ENCODE measurements around the gene OLFM3.

OLFM3 gene

DNA sequence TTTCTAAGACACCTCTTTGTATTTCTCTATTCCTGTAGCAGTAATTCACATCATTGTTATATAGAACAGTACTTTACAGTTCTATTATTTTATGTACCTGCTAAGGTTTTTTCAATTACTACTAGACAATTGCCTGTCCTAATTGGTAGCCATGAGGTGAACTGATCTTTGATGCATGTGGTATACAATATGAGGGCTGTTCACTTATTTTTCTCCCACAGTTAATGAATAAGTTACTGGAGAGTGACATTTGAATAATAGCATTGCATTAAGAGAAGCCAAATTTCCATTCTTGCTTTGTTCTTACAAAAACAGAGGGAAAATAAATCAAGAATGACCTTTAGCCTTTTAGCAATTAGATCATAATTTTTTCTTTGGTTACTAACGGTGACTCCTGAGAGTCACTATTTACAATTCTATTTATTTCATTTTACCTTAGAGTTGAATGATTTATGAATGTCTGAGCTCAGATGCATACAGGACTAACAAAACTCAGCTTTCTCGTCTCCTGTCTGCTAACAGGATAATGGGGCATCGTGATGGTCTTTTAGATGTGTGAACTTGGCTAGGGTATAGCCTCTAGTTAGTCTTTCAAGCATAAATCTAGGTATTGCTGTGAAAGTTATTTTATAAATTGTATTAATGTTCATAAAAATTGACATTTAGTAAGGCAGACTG is 54.1 kb downstream of the OLFM3 start:
- DNase-seq, result no peak

DNA sequence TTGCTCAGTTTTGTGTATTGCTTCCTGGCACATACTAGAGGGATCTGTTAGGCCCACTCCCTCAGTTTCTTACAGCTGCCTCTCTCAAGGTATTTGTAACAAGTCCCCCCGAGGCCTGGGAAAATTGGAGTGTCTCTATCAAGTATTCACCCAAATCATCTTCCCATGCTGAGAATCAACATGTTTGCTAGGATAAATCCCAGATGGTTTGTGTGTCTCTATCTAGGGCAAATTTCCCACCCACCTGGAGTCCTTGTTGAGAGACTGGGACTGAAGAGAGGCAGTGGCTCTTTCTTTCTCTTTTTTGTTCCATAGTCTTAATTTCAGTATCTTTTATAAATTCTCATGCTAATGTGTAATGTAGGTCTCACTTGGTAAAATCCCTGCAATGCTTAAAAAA is 58.0 kb downstream of the OLFM3 start:
- DNase-seq, result no peak

DNA sequence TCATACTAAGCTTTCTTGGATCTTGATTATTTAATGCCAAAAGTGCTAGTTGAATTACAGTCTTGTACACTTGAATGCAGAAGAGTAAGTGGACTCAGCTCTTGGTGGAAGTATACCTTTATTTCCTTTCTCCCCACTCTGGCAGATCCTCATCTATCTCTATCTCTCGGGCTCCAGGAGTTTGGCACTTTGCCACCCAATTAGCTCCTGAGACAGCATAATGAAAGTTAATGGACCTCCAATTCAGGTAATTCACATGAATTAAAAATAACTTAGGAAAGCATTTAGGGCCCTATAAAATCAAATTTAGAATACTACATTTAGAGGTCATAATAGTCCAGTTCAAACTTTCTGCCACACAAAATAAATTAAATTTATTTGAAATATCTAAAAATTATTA is 67.4 kb downstream of the OLFM3 start:
- DNase-seq, result no peak

DNA sequence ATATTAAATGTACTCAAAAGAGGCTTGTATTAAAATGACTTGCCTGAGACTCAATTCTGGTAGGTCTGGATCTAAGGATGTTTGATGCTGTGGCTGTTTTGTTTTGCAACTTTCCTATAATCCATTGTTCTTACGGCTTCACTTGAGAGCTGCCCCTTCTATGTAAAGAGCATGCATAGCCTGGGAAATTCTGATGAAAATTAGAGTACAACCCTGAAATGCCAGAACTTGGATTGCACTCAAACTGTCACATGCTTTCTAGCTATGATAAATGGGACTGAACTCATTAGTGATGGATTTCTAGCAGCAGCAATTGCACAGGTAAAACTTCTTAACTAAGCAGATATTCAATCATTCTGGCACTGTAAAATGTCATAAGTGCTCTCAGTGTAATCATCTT is 67.9 kb downstream of the OLFM3 start:
- no peak for DNase-seq

DNA sequence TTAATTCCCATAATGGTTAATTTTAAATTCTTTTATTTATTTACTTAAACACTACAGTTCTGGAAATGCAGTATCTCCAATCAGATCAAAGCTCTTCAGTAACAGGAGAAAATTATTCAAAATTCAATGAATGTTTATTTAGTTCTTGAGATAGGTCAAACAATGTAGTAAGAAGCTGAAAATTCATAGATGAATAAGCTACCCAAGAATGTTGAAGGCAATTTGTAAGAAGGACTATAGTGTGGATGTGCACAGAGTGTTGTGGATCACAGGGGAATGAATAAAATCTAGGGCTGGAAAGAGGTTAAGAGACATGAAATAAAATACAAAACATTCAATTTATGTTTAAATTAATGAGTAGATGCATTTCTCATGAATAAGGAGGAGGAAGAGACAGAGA is 72.0 kb downstream of the OLFM3 start:
- DNase-seq, result no peak

DNA sequence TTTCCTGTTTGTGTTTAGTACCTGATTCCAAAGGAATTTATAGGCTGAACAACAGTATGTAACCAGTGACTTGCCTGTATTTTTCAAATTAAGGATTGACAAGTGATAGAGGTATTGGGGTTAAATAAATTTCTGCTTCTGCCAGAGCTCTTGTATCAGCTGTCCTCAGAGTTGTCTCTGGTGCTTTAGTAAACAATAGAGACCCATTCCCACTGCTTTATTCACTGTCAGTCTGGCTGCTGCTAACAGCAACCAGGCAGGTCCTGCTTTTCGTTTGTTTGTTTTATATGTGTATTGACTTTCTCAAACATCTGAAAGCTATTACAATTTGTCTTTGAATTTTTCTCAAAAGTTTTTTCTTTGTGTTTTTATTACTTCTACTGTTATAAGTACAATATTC is 76.1 kb downstream of the OLFM3 start:
- no peak for DNase-seq

DNA sequence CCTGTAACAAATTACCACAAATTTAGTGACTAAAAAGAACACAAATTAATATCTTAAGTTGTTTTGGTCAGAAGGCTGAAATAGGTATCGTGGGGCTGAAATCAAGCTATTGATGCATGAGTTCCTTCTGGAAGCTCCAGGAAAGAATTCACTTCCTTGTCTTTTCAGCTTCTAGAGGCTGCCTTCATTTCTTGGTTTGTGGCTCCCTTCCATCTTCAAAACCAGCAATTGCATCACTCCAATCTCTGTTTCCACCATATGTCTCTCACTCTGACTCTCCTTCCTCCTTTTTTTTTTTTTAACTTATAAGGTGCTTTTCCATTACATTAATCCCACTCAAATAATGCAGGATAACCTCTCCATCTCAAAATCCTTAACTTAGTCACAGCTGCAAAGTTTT is 78.4 kb downstream of the OLFM3 start:
- DNase-seq, result no peak

DNA sequence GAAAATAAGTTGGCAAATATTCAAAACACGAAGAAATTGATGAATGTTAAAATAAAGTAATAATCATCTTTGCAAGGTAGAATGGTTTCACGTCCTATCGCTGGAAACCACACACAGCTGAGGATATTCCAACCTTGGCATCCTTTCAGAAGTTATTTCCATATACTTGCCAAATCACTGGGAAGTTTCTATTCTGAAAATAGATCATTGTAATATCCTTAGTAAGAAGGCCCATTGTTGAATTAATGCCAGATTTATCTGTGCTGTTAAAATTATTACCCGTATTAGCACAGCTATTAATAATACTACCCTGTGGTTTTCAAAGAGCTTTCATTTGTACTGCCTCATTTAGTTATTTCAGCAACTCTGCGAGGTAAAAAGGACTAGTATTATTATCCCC is 81.1 kb downstream of the OLFM3 start:
- no peak for DNase-seq

DNA sequence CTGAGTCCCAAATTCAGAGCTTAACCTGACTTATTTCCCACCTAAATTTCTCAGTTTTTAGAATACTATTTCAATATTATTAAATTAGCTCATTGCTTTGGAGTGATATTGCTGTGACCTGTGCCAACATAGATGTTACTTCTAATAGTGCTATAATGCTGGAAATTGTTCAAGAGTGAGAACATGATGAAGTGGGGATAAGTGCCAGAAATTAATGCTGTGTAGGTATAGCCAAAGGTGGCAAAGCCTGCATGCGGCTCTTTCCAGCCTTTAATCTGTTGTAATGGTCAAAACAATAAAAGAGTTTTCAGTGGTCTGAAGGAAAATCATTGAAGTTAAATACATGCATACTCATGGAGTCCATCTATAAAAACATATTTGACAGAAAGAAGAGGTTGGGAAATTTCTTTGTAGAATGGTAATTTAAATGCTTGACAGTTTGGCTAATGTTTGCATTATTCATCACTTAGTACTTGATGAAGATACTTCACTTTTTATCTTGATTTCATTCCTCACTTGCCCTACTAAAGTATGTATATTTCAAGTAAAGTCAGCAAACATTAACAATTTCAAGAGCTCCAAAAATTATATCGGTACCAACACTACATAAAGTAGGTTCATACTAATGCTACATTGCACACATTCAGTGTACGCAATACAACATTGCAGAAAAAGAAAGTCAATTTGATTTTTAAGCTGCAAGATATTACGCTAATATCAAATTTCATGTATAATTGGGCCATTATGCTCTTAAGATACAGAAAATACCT is 82.1 kb downstream of the OLFM3 start:
- no peak for DNase-seq

DNA sequence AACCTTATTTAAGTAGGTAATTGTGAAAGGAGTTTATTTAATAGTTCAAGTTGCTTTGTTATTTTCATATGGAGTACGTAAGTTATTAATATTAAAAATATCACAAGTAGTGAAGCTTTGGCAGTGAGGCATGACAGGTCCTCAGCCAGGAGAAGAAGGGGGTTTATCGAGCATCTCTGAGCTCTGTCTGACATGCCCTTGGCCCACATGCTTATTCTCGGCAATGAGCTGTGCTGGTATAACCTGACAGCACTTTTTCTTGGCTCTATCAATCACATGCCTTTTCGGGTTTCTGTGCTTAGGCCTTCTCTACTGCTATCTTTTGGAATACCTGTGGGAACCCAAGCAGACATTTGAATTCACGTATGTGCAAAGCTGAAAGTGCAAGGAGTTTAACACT is 84.8 kb downstream of the OLFM3 start:
- DNase-seq, result no peak

DNA sequence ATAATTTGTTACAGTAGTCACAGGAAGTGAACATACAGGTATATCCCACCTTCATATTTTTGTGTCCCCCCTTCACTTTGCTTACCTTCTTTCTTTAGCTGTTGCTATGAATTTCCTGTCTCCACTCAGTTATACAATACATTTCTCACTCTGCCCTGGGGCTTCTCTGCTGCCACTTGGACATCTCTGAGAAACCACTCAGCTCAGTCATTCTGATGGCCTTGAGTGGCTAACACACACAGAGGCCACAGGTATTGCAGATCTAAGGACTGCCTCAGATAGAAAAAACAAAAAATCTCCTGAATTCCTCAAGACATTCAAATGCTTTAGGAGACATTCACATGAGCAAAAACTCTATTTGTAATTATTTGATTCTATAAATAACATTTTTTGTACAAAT is 87.7 kb downstream of the OLFM3 start:
- no peak for DNase-seq

DNA sequence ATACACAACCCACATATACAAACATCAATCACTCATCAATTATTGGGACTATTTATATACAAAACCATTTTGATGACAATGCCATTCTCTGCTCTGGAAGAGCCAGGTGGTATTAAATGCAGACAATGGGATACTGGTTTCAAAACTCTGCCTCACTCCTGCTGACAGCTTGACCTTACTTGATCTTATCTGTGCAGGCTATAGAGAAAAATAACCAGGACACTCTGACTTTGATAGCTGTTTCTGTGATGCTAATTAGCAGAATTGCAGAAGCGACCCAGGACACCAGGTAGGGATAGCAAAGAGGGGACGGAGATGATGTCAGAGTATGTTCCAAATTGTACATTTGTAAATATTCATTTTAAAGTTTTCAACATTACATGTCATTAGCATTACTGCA is 89.5 kb downstream of the OLFM3 start:
- DNase-seq, result no peak

DNA sequence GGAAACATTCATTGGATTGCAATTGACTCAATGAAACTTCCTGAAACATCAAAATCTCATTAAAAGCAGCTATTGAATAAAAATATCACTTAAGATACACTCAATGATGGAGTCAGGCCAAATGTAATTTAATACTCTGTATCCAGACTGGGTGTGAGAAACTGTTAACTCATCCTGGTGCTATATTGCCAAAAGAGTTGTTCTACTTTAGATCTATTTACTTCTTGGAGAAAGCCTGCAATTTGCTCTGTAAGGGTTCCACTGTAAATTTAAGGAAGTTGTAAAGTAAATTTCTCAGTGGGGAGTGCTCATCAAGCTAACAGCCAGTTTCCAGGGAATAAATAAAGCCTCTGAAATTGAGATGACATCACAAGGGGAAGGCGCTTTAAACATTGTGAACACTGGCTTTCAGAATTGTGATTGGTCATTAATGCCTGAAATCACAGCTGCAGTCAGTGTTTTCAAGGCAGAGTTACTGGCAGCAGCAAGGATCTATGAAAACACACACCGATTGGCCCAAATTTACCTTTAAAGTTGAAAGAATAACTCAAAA is 91.4 kb downstream of the OLFM3 start:
- DNase-seq, result no peak

DNA sequence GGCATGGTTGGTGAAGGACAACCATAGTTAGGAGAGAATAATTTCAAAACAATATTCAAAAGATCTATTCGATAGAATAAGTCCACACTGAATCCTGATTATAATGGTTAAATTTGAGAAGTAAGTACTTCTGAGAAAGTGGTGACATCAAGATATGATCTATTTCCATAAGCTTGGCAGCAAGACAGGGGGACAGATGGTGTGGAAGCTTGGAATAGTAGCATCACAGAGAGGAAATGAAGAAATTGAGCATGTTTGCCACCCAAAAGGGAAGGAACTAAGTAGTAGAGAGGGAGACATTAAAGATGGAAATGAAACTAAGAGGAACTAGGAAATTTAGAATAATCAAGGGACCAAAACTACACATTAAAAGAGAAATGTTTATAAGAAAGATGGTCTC is 94.5 kb downstream of the OLFM3 start:
- DNase-seq, result no peak

DNA sequence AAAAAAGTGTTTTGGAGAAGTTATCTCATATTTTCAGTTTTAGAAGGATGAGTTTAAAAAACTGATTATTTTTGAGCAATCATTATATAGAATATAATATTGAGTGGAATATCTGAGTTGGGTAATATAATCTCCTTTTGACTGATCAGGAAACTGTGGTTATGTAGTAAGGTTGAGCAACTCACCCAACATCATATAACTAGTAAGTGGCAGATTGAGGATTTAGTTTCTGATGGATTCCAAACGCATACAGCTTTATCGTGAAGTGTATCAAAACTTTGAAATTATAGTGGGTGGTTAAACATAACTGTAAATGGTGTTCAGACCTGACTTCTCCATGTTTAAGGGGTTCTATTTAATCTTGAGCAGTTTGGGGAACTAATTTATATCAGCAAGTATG is 98.6 kb downstream of the OLFM3 start:
- no peak for DNase-seq

DNA sequence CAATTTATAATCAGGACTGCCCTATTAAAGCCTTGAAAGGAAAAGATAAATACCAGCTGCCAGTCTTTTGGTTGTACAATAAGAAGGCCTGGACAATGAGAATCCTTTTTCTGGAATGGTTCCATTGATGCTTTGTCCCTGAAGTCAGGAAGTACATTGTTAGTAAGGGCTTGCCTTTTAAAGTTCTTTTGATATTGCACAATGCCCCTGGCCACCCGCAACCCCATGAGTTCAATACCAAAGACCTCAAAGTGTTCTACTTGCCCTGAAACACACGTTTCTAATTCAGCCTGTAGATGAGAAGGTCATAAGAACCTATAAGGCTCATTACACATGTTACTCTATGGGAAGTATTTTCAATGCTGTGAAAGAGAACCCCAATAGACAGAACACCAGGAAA is 112.1 kb downstream of the OLFM3 start:
- DNase-seq, result no peak

DNA sequence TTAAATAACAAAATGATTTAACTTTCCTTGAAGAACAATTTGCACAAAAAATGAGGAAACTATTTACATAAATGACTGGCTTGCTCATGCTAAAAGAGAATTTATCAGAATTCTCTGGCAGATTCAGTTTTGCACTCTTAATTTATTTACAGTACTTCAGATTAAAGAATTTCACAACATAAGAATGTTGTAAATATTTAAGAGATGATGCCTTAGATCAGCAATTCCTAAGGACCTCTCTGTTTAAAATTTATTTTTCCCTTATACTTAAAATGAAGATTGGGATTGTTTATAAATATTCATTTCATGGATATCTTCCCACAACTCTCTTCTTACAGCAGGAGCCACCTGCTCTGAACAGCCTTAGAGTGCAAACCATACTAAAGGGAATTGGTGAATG is 120.8 kb downstream of the OLFM3 start:
- no peak for DNase-seq

DNA sequence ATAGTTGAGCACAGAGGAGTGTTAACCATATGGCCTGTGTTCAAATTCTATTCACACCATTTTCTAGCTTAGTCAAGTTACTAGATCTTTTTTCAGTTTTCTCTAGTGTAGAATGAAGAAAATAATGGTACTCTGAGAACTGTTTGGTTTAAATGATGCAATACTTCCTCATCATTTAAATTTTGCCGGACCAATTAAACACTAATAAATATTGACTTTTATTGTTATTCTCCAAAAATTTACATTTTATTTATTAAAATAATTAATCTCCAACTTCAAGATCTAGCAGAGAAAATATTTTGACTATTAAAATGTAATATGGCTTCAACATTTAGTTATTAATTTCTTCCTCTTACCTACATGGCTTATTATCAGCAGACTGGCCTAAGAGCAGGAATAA is 123.1 kb downstream of the OLFM3 start:
- DNase-seq, result no peak

DNA sequence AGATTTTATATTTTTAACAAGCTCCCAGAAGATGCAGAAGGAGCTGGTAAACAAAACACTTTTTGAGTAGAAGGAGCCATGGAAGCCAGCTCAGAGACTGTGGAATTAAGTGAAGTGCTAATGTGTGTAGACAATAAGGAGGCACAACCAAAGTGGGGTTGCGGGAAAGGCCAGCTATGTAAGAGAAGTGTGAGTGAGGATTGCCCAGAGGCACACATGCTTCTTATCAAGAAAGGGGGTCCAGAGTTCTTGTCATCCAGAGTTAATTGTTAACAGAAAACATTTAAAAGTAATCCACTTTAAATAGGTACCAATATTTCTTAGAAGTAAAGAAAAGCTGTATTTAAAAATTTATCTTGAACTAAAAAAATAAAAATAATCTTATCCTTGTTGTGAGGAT is 136.8 kb downstream of the OLFM3 start:
- DNase-seq, result no peak

DNA sequence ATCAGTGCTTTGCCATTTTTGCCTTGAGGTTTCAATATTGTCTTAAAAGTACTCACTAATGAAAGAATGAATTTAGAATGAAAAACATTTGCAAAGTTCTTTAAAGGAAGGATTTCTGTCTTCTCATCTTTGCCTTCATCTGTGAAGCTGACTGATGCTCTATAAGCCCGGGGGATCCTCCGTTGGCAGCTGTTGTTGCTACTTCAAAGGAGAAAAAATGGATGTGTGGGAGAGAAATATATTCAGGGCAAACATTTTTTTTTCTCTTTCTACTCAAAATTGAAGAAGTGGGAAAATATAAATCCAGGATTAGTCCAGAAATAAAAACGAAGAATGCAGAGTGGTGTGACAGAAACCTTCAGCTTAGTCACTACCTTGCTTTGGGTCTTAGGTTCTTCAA is 142.5 kb downstream of the OLFM3 start:
- DNase-seq, result no peak

DNA sequence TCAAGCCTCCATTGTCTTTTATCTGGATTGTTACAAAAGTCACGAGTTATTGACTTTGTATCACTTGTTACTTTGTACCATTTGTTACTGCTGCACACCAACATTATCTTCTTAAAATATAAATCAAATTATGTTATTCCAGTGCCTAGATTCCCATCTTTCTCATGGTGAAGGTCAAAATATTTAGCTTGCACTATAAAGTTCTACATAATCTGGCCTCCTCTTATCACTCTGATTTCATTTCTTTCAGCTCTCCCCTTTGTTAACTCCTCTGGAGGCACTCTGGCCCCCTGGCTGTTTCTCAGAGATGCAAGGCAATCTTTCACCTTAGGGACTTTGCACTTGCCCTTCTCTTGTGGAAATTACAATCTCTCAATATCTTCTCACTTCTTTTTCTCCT is 143.8 kb downstream of the OLFM3 start:
- DNase-seq, result no peak

DNA sequence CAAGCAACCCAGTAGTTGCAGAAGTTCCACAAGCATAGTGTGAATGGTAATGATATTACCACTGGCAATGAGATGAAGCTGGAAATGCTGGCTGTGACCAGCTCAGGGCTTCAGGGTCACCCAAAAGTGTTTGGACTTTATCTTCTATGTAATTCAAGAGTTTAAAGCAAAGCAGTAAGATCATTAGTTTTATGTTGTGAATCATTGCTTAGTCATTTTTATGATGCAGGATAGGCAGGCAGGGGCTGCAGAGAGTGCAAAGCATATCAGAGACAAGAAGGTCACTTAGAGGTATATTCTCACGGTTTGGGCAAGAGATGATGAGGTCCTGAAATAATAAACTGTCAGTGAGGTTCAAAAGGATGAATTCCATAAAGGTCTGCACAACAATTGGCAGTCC is 147.4 kb downstream of the OLFM3 start:
- no peak for DNase-seq

DNA sequence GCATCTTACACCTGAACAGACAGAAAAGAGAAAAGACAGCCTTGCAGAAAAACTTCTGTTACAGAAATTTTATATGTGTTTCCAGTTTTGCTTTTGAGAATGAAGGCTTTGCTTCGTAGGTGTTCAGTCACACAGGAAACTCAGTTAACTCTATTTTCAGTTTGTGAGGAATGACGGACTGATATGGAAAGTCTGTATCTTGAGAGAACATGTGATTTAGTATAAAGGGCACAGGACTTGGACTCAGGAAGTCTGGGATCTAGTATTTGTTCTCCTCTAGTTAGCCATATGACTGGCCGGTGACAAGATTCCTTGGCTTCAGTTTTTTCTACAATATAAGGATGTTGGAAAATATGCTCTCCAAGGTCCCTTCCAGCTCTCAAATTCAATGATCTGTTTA is 149.1 kb downstream of the OLFM3 start:
- no peak for DNase-seq

DNA sequence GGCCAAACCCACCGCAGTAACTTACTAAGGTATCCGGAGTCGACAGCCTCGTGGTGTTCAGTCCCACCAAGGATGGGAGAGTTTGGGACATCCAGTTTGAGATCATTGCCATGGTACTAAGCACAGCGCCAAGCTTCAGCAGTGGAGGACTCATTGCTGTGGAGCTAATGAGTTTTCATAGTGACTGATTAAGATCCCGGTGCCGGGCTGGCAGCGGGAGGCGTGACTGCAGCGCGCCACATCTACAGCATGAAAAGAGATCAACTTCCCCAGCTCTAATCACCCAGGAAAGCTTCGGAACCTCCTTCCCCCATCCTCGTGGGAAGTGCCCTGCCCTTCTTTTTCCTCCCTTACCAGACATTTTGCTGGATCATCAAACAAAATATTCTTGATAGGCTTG is 149.9 kb downstream of the OLFM3 start:
- no peak for DNase-seq

DNA sequence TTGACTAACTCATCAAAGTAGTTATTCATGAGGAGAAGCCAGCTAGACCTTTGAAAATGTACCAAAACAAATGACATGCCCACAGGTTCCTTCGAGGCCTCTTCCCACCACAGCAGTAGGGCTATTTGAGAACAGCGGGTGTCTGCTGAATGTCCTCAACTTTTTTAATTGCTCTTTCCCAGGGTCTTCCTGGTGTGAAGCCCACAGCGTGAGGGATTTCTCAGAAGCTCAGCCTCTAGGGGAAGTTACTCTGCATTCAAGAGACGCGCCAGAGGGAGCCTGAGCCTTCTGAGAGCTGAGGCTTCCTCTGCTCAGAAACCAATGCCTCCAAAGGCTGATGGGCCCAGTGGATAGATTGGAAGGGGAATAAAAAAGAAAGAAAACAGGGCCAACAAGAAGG is 153.6 kb downstream of the OLFM3 start:
- DNase-seq, result no peak

Data from CD4-positive, alpha-beta T cell treated with Interleukin-4 for 4 hours (primary cell).